GM12878 (cell line): Measurements from ENCODE around the gene CBLN3. TPM values are rescaled to one million over a fixed set of nuclear protein-coding genes. Genes with fewer than 3 reads are reported as not detected.

ENCODE experiments used
- ATAC-seq: fragments of 200-7000 bp; cut with Tn5 transposase; 3 replicates; pipeline ENCODE4 v1.9.1; 2020; ENCODE audit warnings: mild to moderate bottlenecking, moderate library complexity
- BruUV-seq: library from RNA; stranded (reverse); fragments of 400-500 nt; replicated peaks from 2 replicates; lab custom pipeline; 2021; lab: Mats Ljungman, UMichigan
- CTCF ChIA-PET: fragments of 300-600 bp; sonication (Branson Sonifier 250); formaldehyde crosslinking; extraction: SDS; loops from one replicate; lab custom pipeline; 2021; ENCODE audit warnings: inconsistent platforms; lab: Yijun Ruan, JAX
- POLR2A ChIA-PET: fragments of 350-600 bp; formaldehyde crosslinking; extraction: SDS; loops from one replicate; lab custom pipeline; 2021; ENCODE audit warnings: inconsistent platforms; lab: Charles Lee
- RAD21 ChIA-PET: fragments of 300-600 bp; sonication (Branson Sonifier 250); formaldehyde crosslinking; loops from one replicate; lab custom pipeline; 2023; ENCODE audit warnings: antibody characterized with exemption; ENCODE audit not compliant: unreplicated experiment; lab: Charles Lee
- SMC1A ChIA-PET: fragments of 300-600 bp; sonication (Branson Sonifier 250); formaldehyde crosslinking; loops from one replicate; lab custom pipeline; 2023; ENCODE audit not compliant: unreplicated experiment, uncharacterized antibody; lab: Charles Lee
- DNase-seq: peaks from one replicate; pipeline ENCODE4 v3.0.0-alpha.2; 2011; ENCODE audit warnings: low read depth, low spot score
- FAIRE-seq: peaks from 3 replicates; lab custom pipeline; 2011; peaks lifted over from hg19 to GRCh38; lab: Jason Lieb, UNC
- H2AFZ ChIP-seq: 2 replicates; pipeline ENCODE4 v1.6.0; 2011; ENCODE audit warnings: low read depth, low read length, control low read depth; ENCODE audit not compliant: control insufficient read depth
- H3K27ac ChIP-seq: 2 replicates; pipeline ENCODE4 v1.5.1; 2011; ENCODE audit warnings: control low read depth; ENCODE audit not compliant: control insufficient read depth, insufficient read depth
- H3K27me3 ChIP-seq, 2 experiments: replicated peaks in 1 of 2; 2 replicates each; pipeline versions ENCODE4 v1.6.0 to v1.6.1; 2011; ENCODE audit warnings: low read length in 1 of 2; ENCODE audit not compliant: control insufficient read depth in 2 of 2, insufficient read depth in 2 of 2
- H3K36me3 ChIP-seq, 2 experiments: 2 replicates each; pipeline ENCODE4 v1.5.1; 2011; ENCODE audit warnings: low read length in 1 of 2; ENCODE audit not compliant: control insufficient read depth in 2 of 2, insufficient read depth in 2 of 2
- H3K4me1 ChIP-seq: 2 replicates; pipeline ENCODE4 v1.6.1; 2011; ENCODE audit warnings: mild to moderate bottlenecking, low read length, moderate library complexity, mixed read lengths; ENCODE audit not compliant: control insufficient read depth, insufficient read depth
- H3K4me2 ChIP-seq: 2 replicates; pipeline ENCODE4 v1.6.0; 2011; ENCODE audit warnings: control low read depth; ENCODE audit not compliant: control insufficient read depth, insufficient read depth
- H3K4me3 ChIP-seq: fragments of 200-600 bp; sonication (generic); 2 replicates; pipeline ENCODE4 v1.5.1; 2016
- H3K79me2 ChIP-seq: 2 replicates; pipeline ENCODE4 v1.6.0; 2011; ENCODE audit warnings: low read length; ENCODE audit not compliant: control insufficient read depth, insufficient read depth
- H3K9ac ChIP-seq: 2 replicates; pipeline ENCODE4 v1.8.0; 2011; ENCODE audit warnings: low read length, control low read depth, mixed read lengths; ENCODE audit not compliant: control insufficient read depth, insufficient read depth
- H3K9me3 ChIP-seq: replicated peaks from 3 replicates; pipeline ENCODE4 v1.5.1; 2011; ENCODE audit warnings: mild to moderate bottlenecking, low read length; ENCODE audit not compliant: control insufficient read depth, insufficient read depth
- H4K20me1 ChIP-seq: 2 replicates; pipeline ENCODE4 v1.6.0; 2011; ENCODE audit not compliant: control insufficient read depth, insufficient read depth
- FOXK2 ChIP-seq: fragments of 450-650 bp; IDR thresholded peaks from 2 replicates; pipeline ENCODE4 v1.6.1; 2017; ENCODE audit warnings: mild to moderate bottlenecking, moderate library complexity
- SMC3 ChIP-seq: IDR thresholded peaks from 2 replicates; pipeline ENCODE4 v1.6.1; 2011; ENCODE audit warnings: low read length, improper control_type of control experiment, borderline replicate concordance
- WGBS: methylation state at CpG from one replicate; pipeline ENCODE4 v1.1.6; 2016; ENCODE audit warnings: low lambda C conversion rate; ENCODE audit not compliant: insufficient replicate concordance, insufficient coverage; ENCODE audit errors: missing lambda C conversion rate; 5-methylcytosine and 5-hydroxymethylcytosine counted together
- in situ Hi-C: fragments of 300-500 bp; cut with MboI; formaldehyde crosslinking; loops from 9 replicates; pipeline ENCODE4 v1.14.3; 2018; ENCODE audit warnings: mixed read lengths
- intact Hi-C: fragments of 100-400 bp; cut with micrococcal nuclease; formaldehyde crosslinking; loops from one replicate; pipeline ENCODE4 v1.14.2; 2022; ENCODE audit not compliant: unreplicated experiment
- polyA plus RNA-seq, 11 experiments: library from polyadenylated mRNA; depleted of rRNA in 4 of 11; unstranded in 6 of 11; stranded (reverse) in 5 of 11; fragments of >200 nt; fragmentation: Nextera tagmentation in 4 of 11; fragmentation: Illumina TruSeq in 1 of 11; extraction: Ambion mirVana in 4 of 11; extraction: Trizol in 1 of 11; gene quantifications; 1 replicate in 1 of 11; 2 replicates in 10 of 11; pipeline versions ENCODE4 v1.2.1 to v1.2.3, GENCODE V29; 2011 to 2016; ENCODE audit warnings: inconsistent platforms in 2 of 11, missing spikeins in 2 of 11, low read depth in 1 of 11
- total RNA-seq, 4 experiments: library from RNA; depleted of rRNA in 3 of 4; stranded (reverse); fragments of >200 nt in 3 of 4; fragmentation: Illumina TruSeq in 1 of 4; extraction: Trizol in 1 of 4; gene quantifications; 2 replicates each; pipeline versions ENCODE4 v1.2.1 to v1.2.3, GENCODE V29; 2013 to 2021
- TF ChIP-seq, protein P1 (sequence below): fragments of 450-650 bp; IDR thresholded peaks from 2 replicates; pipeline ENCODE4 v1.6.1; 2017; ENCODE audit warnings: mild to moderate bottlenecking, moderate library complexity

CBLN3 gene
- total and polyA plus RNA-seq, 10 of the 15 experiments (the other 5 are each of a cell fraction or from before 2014, with no cell fraction given) = 0.16 to 4.9 (median 1.3) TPM

DNA sequence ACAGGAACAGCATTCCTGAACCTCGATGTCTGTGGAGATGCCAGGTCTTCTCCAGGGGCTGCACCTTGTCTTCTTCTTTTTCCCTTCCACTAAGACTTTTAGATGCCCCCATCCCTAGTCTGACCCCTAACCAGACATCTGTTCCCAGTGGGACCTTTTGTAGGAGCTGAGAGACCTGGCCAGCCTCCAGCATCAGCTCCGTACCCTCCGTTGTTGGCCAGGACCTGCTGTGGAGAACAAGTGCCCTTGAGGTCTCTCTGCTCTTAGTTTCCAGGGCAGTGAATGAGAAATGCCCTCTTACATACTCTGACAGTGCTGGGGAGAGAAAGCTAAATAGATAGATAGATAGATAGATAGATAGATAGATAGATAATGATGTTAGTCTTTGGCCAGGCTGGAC is 29.9 kb upstream of the CBLN3 start (continued):
- TF ChIP-seq, protein P1, sequence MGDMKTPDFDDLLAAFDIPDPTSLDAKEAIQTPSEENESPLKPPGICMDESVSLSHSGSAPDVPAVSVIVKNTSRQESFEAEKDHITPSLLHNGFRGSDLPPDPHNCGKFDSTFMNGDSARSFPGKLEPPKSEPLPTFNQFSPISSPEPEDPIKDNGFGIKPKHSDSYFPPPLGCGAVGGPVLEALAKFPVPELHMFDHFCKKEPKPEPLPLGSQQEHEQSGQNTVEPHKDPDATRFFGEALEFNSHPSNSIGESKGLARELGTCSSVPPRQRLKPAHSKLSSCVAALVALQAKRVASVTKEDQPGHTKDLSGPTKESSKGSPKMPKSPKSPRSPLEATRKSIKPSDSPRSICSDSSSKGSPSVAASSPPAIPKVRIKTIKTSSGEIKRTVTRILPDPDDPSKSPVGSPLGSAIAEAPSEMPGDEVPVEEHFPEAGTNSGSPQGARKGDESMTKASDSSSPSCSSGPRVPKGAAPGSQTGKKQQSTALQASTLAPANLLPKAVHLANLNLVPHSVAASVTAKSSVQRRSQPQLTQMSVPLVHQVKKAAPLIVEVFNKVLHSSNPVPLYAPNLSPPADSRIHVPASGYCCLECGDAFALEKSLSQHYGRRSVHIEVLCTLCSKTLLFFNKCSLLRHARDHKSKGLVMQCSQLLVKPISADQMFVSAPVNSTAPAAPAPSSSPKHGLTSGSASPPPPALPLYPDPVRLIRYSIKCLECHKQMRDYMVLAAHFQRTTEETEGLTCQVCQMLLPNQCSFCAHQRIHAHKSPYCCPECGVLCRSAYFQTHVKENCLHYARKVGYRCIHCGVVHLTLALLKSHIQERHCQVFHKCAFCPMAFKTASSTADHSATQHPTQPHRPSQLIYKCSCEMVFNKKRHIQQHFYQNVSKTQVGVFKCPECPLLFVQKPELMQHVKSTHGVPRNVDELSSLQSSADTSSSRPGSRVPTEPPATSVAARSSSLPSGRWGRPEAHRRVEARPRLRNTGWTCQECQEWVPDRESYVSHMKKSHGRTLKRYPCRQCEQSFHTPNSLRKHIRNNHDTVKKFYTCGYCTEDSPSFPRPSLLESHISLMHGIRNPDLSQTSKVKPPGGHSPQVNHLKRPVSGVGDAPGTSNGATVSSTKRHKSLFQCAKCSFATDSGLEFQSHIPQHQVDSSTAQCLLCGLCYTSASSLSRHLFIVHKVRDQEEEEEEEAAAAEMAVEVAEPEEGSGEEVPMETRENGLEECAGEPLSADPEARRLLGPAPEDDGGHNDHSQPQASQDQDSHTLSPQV = no peak
- no peak for TF ChIP-seq SMC3

DNA sequence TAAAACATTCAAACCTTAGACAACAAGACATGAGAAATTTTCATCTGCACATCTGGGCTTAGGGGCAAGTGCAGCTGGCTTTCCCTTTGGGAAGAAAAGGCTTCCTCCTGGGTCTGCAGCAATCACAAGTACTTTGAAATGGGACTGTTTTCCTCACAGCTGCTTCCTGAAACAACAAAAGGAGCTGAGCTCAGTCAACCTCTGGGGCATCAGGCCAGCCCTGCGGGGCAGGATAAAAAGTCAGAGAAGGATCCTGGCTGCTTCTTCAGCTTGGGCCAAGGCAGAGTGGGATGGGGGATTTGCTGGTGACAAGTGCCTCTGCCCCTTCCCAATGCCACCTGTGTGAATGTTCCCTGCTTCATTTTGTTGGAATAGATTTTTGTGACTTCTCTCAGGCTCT is 29.3 kb upstream of the CBLN3 start:
- RAD21 ChIA-PET = no interaction called here
- H3K4me2 ChIP-seq = no peak overlapping the region
- in situ Hi-C loops = no loop called here
- no peak overlapping the region for H3K27ac ChIP-seq
- no peaks in the 10 kb centered on the region for H3K27me3 ChIP-seq
- no peaks in the 10 kb centered on the region; the same call in 2 of the 3 replicates for H3K9me3 ChIP-seq
- no peak overlapping the region for H2AFZ ChIP-seq
- H3K4me3 ChIP-seq = no peak overlapping the region
- H3K79me2 ChIP-seq = no peaks in the 10 kb centered on the region
- SMC1A ChIA-PET = interaction anchor here (0.7 kb wide), 1 partner anchor 136 kb away, joined by 3 read pairs; no protein-coding TSS in a partner anchor
- POLR2A ChIA-PET = no interaction called here
- no peaks in the 10 kb centered on the region for H3K36me3 ChIP-seq
- WGBS = 90% methylated on average over 1 of the region's 1 CpG
- ATAC-seq (no peak), DNase-seq (no peak), FAIRE-seq (no peak)
- CTCF ChIA-PET = interaction anchor here (1.5 kb wide), 1 partner anchor 22 kb away, joined by 5 read pairs; no protein-coding TSS in a partner anchor
- BruUV-seq = no TSS peak
- no peak overlapping the region for H3K9ac ChIP-seq
- H3K4me1 ChIP-seq = peaks cover 6% of the 10 kb centered on the region
- intact Hi-C loops = no loop called here
- TF ChIP-seq FOXK2 = no peak
- no peaks in the 10 kb centered on the region for H4K20me1 ChIP-seq
